Glutamatergic neuron (in vitro differentiated cells): ENCODE data around the gene CCR6. TPM values are rescaled to one million over a fixed set of nuclear protein-coding genes. Genes with fewer than 3 reads are reported as not detected.

Experiments used
- DNase-seq: peaks from one replicate; pipeline ENCODE4 v3.0.0; 2022
- H3K27ac Mint-ChIP-seq: one replicate; pipeline ENCODE4 v1.8.0; 2020; ENCODE audit warnings: mild to moderate bottlenecking, mixed read lengths, inconsistent platforms; ENCODE audit not compliant: unreplicated experiment
- H3K27me3 Mint-ChIP-seq: one replicate; pipeline ENCODE4 v1.8.0; 2020; ENCODE audit warnings: mild to moderate bottlenecking, moderate library complexity, mixed read lengths, inconsistent platforms; ENCODE audit not compliant: unreplicated experiment
- H3K36me3 Mint-ChIP-seq: one replicate; pipeline ENCODE4 v1.8.0; 2020; ENCODE audit warnings: mild to moderate bottlenecking, mixed read lengths, inconsistent platforms; ENCODE audit not compliant: unreplicated experiment
- H3K4me1 Mint-ChIP-seq: one replicate; pipeline ENCODE4 v1.8.0; 2020; ENCODE audit warnings: mild to moderate bottlenecking, low read depth, mixed read lengths, inconsistent platforms; ENCODE audit not compliant: unreplicated experiment
- H3K4me3 Mint-ChIP-seq: one replicate; pipeline ENCODE4 v1.8.0; 2020; ENCODE audit warnings: mild to moderate bottlenecking, mixed read lengths, inconsistent platforms; ENCODE audit not compliant: unreplicated experiment
- H3K9me3 Mint-ChIP-seq: one replicate; pipeline ENCODE4 v1.8.0; 2020; ENCODE audit warnings: mild to moderate bottlenecking, moderate library complexity, mixed read lengths, inconsistent platforms; ENCODE audit not compliant: unreplicated experiment
- total RNA-seq: library from RNA; stranded (reverse); fragmentation: NEBNext Ultra II Directional; extraction: Animal tissue kit (Norgen Biotek cat#: 25700); gene quantifications from one replicate; pipeline ENCODE4 v1.2.1, GENCODE V29; 2021; ENCODE audit not compliant: unreplicated experiment
- TF ChIP-seq, protein P1 (sequence below): fragments of 200-600 bp; sonication (generic); IDR thresholded peaks from one replicate; pipeline ENCODE4 v1.5.0; 2021; ENCODE audit not compliant: partially characterized antibody, unreplicated experiment

Gene CCR6
- total RNA-seq, 1 donor from 2014 or later: not detected

GRCh38 chr6:167094820-167095637, 27.9 kb upstream of the CCR6 start:
- no peaks in the 10 kb centered on the region for H3K4me1 Mint-ChIP-seq
- H3K27ac Mint-ChIP-seq: no peak overlapping the region
- no peaks in the 10 kb centered on the region for H3K9me3 Mint-ChIP-seq
- no peaks in the 10 kb centered on the region for H3K27me3 Mint-ChIP-seq
- peaks cover 3% of the 10 kb centered on the region for H3K36me3 Mint-ChIP-seq
- TF ChIP-seq, protein P1, sequence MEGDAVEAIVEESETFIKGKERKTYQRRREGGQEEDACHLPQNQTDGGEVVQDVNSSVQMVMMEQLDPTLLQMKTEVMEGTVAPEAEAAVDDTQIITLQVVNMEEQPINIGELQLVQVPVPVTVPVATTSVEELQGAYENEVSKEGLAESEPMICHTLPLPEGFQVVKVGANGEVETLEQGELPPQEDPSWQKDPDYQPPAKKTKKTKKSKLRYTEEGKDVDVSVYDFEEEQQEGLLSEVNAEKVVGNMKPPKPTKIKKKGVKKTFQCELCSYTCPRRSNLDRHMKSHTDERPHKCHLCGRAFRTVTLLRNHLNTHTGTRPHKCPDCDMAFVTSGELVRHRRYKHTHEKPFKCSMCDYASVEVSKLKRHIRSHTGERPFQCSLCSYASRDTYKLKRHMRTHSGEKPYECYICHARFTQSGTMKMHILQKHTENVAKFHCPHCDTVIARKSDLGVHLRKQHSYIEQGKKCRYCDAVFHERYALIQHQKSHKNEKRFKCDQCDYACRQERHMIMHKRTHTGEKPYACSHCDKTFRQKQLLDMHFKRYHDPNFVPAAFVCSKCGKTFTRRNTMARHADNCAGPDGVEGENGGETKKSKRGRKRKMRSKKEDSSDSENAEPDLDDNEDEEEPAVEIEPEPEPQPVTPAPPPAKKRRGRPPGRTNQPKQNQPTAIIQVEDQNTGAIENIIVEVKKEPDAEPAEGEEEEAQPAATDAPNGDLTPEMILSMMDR: no peak
- no peak overlapping the region for H3K4me3 Mint-ChIP-seq
- no peak for DNase-seq

DNA sequence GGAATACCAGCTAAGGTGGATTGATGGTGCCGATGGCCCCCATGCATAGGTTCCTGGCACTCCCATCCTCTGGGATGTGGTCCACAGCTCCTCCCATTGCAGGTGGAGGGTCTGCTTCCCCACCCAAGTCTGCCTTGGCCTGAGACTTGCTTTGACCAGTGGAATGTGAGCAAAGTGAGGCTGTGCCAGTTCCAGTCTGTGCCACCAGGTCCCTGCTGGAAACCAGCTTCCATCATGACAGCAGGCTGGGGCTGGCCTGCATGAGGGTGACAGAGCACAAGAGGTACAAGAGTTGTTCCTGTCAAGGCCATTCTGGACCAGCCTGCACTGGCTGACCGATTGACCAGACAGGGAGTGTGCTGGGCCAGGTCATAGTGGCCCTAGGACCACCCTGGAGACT, 27.0 kb upstream of the CCR6 start:
- Mint-ChIP-seq H3K9me3 (no peaks in the 10 kb centered on the region), H3K36me3 (peaks cover 3% of the 10 kb centered on the region), H3K4me1 (no peaks in the 10 kb centered on the region), H3K4me3 (no peak overlapping the region), H3K27me3 (no peaks in the 10 kb centered on the region), H3K27ac (no peak overlapping the region)
- TF ChIP-seq, protein P1: no peak
- DNase-seq: no peak

DNA sequence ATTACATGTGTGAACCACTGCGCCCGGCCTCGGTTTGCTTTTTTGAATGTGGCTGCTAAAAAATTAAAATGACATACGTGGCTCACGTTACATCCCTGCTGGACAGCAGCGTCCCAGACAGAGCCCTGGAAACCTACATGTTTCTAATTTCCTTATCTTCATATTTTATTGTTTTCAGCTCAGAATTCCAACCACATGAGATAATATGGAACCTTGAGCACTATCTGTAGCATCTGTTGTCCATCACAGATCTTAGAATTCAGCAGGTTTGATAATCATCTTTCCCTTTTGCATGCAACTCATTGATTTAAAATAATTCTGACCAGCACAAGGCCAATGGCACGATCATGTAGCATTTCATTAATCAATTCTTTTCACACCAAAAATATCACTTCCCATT, 25.9 kb upstream of the CCR6 start:
- no peaks in the 10 kb centered on the region for H3K4me1 Mint-ChIP-seq
- TF ChIP-seq, protein P1: no peak
- H3K9me3 Mint-ChIP-seq: no peaks in the 10 kb centered on the region
- H3K36me3 Mint-ChIP-seq: peaks cover 3% of the 10 kb centered on the region
- no peak overlapping the region for H3K4me3 Mint-ChIP-seq
- DNase-seq: no peak
- H3K27ac Mint-ChIP-seq: no peak overlapping the region
- no peaks in the 10 kb centered on the region for H3K27me3 Mint-ChIP-seq

GRCh38 chr6:167097770-167098169, 25.1 kb upstream of the CCR6 start:
- TF ChIP-seq, protein P1: no peak
- H3K4me3 Mint-ChIP-seq: no peak overlapping the region
- no peak for DNase-seq
- no peaks in the 10 kb centered on the region for H3K4me1 Mint-ChIP-seq
- H3K27me3 Mint-ChIP-seq: no peaks in the 10 kb centered on the region
- no peaks in the 10 kb centered on the region for H3K9me3 Mint-ChIP-seq
- H3K27ac Mint-ChIP-seq: no peak overlapping the region
- H3K36me3 Mint-ChIP-seq: no peaks in the 10 kb centered on the region

DNA sequence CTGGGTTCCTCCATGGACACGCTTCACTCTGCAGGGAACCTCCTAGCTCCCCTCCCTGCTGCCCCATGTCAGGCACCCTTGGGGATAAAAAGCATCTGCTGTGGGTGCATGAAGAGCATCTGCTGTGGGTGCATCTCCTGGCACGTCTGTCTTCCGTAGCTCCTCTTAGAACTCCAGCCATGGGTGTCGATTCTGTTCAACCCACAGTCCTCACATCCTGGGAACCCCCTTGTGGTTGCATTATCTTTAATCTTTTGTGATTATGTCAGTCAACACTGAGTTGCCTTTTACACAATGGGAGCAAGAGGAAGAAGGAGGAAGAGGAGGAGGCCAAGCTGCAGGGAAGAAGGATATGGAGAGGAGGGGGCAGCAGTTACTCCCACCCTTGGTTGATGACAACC, 24.1 kb upstream of the CCR6 start:
- Mint-ChIP-seq H3K9me3 (no peaks in the 10 kb centered on the region), H3K36me3 (no peaks in the 10 kb centered on the region), H3K27ac (no peak overlapping the region), H3K4me3 (no peak overlapping the region), H3K4me1 (no peaks in the 10 kb centered on the region), H3K27me3 (no peaks in the 10 kb centered on the region)
- no peak for DNase-seq
- TF ChIP-seq, protein P1: no peak
